ENCODE data around the gene PLCB4. TPM values are rescaled to one million over a fixed set of nuclear protein-coding genes. Genes with fewer than 3 reads are reported as not detected.
A peak's percentile ranks its signal among the peaks of the same experiment; 100 is the strongest.

The PLCB4 gene
- total and polyA plus RNA-seq, 8 donors: 0.56 to 9.3 (median 2.3) TPM

- ATAC-seq (no peak), FAIRE-seq (no peak), DNase-seq (no peak)
- no peak overlapping the region for H3K4me3 ChIP-seq
- H3K36me3 ChIP-seq: no peaks in the 10 kb centered on the region
- WGBS, 2 donors: 63 to 72% methylated on average over 8 of the region's 8 CpGs
- no peak overlapping the region for H3K27ac ChIP-seq
- no peaks in the 10 kb centered on the region for H3K27me3 ChIP-seq
- no peaks in the 10 kb centered on the region for H3K4me1 ChIP-seq
- TF ChIP-seq CTCF (IDR thresholded peaks at IDR 0.05): no peak
- intact Hi-C loops (cut with DNase I): no loop called here
- H3K9me3 ChIP-seq: no peaks in the 10 kb centered on the region
Observed at GRCh38 chr20:9031991-9032390, 36.9 kb upstream of the PLCB4 start.

GRCh38 chr20:9032758-9033157, 36.1 kb upstream of the PLCB4 start:
- Histone ChIP-seq H3K4me3 (no peak overlapping the region), H3K36me3 (no peaks in the 10 kb centered on the region), H3K4me1 (no peaks in the 10 kb centered on the region), H3K27me3 (no peaks in the 10 kb centered on the region), H3K9me3 (no peaks in the 10 kb centered on the region), H3K27ac (no peak overlapping the region)
- DNase-seq (no peak), FAIRE-seq (no peak), ATAC-seq (no peak)
- no peak for TF ChIP-seq CTCF (IDR thresholded peaks at IDR 0.05)
- intact Hi-C loops (cut with DNase I): no loop called here
- WGBS, 2 donors: 82 to 83% methylated on average over 4 of the region's 4 CpGs

GRCh38 chr20:9035126-9035525, 33.8 kb upstream of the PLCB4 start:
- intact Hi-C loops (cut with DNase I): no loop called here
- Histone ChIP-seq H3K36me3 (no peaks in the 10 kb centered on the region), H3K27ac (no peak overlapping the region), H3K4me1 (no peaks in the 10 kb centered on the region), H3K27me3 (no peaks in the 10 kb centered on the region), H3K4me3 (no peak overlapping the region), H3K9me3 (no peaks in the 10 kb centered on the region)
- no peak for TF ChIP-seq CTCF (IDR thresholded peaks at IDR 0.05)
- DNase-seq: no peak
- FAIRE-seq: no peak
- WGBS, 2 donors: 56 to 76% methylated on average over 3 of the region's 3 CpGs
- ATAC-seq: peak in 1 of 4 donors; percentile 50

- DNase-seq (no peak), ATAC-seq (no peak), FAIRE-seq (no peak)
- 64 to 69% methylated on average over 1 of the region's 1 CpG for WGBS, 2 donors
- Histone ChIP-seq H3K36me3 (no peaks in the 10 kb centered on the region), H3K9me3 (no peaks in the 10 kb centered on the region), H3K27ac (no peak overlapping the region), H3K4me1 (no peaks in the 10 kb centered on the region), H3K4me3 (no peak overlapping the region), H3K27me3 (no peaks in the 10 kb centered on the region)
- TF ChIP-seq CTCF (IDR thresholded peaks at IDR 0.05): no peak
- intact Hi-C loops (cut with DNase I): no loop called here
Observed at GRCh38 chr20:9036593-9036992, 32.3 kb upstream of the PLCB4 start.

- Histone ChIP-seq H3K4me1 (no peaks in the 10 kb centered on the region), H3K4me3 (no peak overlapping the region), H3K27ac (no peak overlapping the region), H3K9me3 (no peaks in the 10 kb centered on the region), H3K27me3 (no peaks in the 10 kb centered on the region), H3K36me3 (no peaks in the 10 kb centered on the region)
- ATAC-seq: no peak
- no peak for TF ChIP-seq CTCF (IDR thresholded peaks at IDR 0.05)
- intact Hi-C loops (cut with DNase I): no loop called here
- 73 to 79% methylated on average over 6 of the region's 6 CpGs for WGBS, 2 donors
- no peak for DNase-seq
- no peak for FAIRE-seq
Observed at GRCh38 chr20:9038791-9039535, 29.9 kb upstream of the PLCB4 start.

Measured in pancreas (tissue), 10 donors.